Measurements from ENCODE around the gene SAAL1. TPM values are rescaled to one million over a fixed set of nuclear protein-coding genes. Genes with fewer than 3 reads are reported as not detected.
"Not testable (repeated sequence)": the region's sequence is repeated elsewhere in the genome, so short reads cannot be mapped to it uniquely, and the experiment has no call there.

Gene SAAL1
- 10 to 100 TPM in 1 of 4 donors, 1 to 10 TPM in 3; 5.9 to 10.4 (median 9.1) TPM for total RNA-seq
- polyA plus RNA-seq = 8.7 TPM
- long read RNA-seq, donor 1, transcript SAAL1-202 (12 exons, 1,582 nt) = major isoform, 8 of 13 reads
- long read RNA-seq, donor 1, partial matches to known transcripts = 0 of 13 reads
- long read RNA-seq, donor 1, other reads (novel, unspliced or antisense) = 3 of 13 reads
- long read RNA-seq, donor 2, partial matches to known transcripts = 1 of 7 reads
- long read RNA-seq, donor 2, other reads (novel, unspliced or antisense) = 3 of 7 reads
- long read RNA-seq, donor 3, transcript SAAL1-202 (12 exons, 1,582 nt) = major isoform, 12 of 18 reads
- long read RNA-seq, donor 3, partial matches to known transcripts = 1 of 18 reads
- long read RNA-seq, donor 3, other reads (novel, unspliced or antisense) = 4 of 18 reads
- long read RNA-seq, donor 4, partial matches to known transcripts = 0 of 4 reads
- long read RNA-seq, donor 4, other reads (novel, unspliced or antisense) = 0 of 4 reads

GRCh38 chr11:18105802-18106574, at the start of gene SAAL1:
SAAL1 (minus strand) TSS chr11:18106082; CDS start chr11:18106041, 41 bp downstream.
- intact Hi-C loops (cut with DNase I) = loop anchor here in 1 of 4 donors (10.0 kb wide), 1 partner anchor 91 kb away; the partner anchor contains the start of gene SERGEF

GRCh38 chr11:18151581-18151980, 45.7 kb upstream of the SAAL1 start:
- Histone ChIP-seq H3K4me3 (ENCODE audit: low read length) (no peak overlapping the region), H3K9me3 (ENCODE audit: control insufficient read depth, low read length) (no peaks in the 10 kb centered on the region), H3K27me3 (ENCODE audit: control insufficient read depth, insufficient read depth) (no peaks in the 10 kb centered on the region), H3K27ac (ENCODE audit: low read length) (no peak overlapping the region), H3K4me1 (ENCODE audit: control insufficient read depth, insufficient read depth, low read length) (no peaks in the 10 kb centered on the region)
- no peak for ATAC-seq
- DNase-seq = no peak
- WGBS = 79% methylated on average over 3 of the region's 3 CpGs
- intact Hi-C loops (cut with DNase I) = no loop called here

More at GRCh38 chr11:18105802-18106574, at the start of gene SAAL1:
- Histone ChIP-seq H3K27ac (ENCODE audit: low read length) (no peak within 1 kb of the TSS), H3K9me3 (ENCODE audit: control insufficient read depth, low read length) (no peaks in the 10 kb centered on the region), H3K27me3 (ENCODE audit: control insufficient read depth, insufficient read depth) (no peaks in the 10 kb centered on the region), H3K4me1 (ENCODE audit: control insufficient read depth, insufficient read depth, low read length) (peaks cover 3% of the 10 kb centered on the region), H3K4me3 (ENCODE audit: low read length) (peak within 1 kb of the TSS; percentile 85)
- ATAC-seq (peak; percentile 98), DNase-seq (peak; percentile 89 to 95 (median 94))
- WGBS = 4% methylated on average over 48 of the region's 48 CpGs

- Histone ChIP-seq H3K27me3 (ENCODE audit: control insufficient read depth, insufficient read depth) (no peaks in the 10 kb centered on the region), H3K4me1 (ENCODE audit: control insufficient read depth, insufficient read depth, low read length) (no peaks in the 10 kb centered on the region)
These were observed 40.0 kb upstream of the SAAL1 start for GRCh38 chr11:18145837-18146236.

GRCh38 chr11:18145025-18145424, 39.1 kb upstream of the SAAL1 start:
- DNase-seq = no peak
- Histone ChIP-seq H3K9me3 (ENCODE audit: control insufficient read depth, low read length) (peaks cover 1% of the 10 kb centered on the region), H3K4me3 (ENCODE audit: low read length) (no peak overlapping the region), H3K27me3 (ENCODE audit: control insufficient read depth, insufficient read depth) (no peaks in the 10 kb centered on the region), H3K4me1 (ENCODE audit: control insufficient read depth, insufficient read depth, low read length) (no peaks in the 10 kb centered on the region), H3K27ac (ENCODE audit: low read length) (no peak overlapping the region)
- no peak for ATAC-seq
- intact Hi-C loops (cut with DNase I) = no loop called here
- 69% methylated on average over 2 of the region's 2 CpGs for WGBS

More at GRCh38 chr11:18145837-18146236, 40.0 kb upstream of the SAAL1 start:
- H3K4me3 ChIP-seq (ENCODE audit: low read length) = no peak overlapping the region
- ATAC-seq (no peak), DNase-seq (no peak)
- intact Hi-C loops (cut with DNase I) = no loop called here
- H3K9me3 ChIP-seq (ENCODE audit: control insufficient read depth, low read length) = no peaks in the 10 kb centered on the region
- H3K27ac ChIP-seq (ENCODE audit: low read length) = no peak overlapping the region
- 58% methylated on average over 3 of the region's 3 CpGs for WGBS

GRCh38 chr11:18144243-18144642, 38.4 kb upstream of the SAAL1 start:
- Histone ChIP-seq H3K4me1 (ENCODE audit: control insufficient read depth, insufficient read depth, low read length) (no peaks in the 10 kb centered on the region), H3K4me3 (ENCODE audit: low read length) (no peak overlapping the region), H3K27ac (ENCODE audit: low read length) (no peak overlapping the region), H3K9me3 (ENCODE audit: control insufficient read depth, low read length) (peaks cover 1% of the 10 kb centered on the region), H3K27me3 (ENCODE audit: control insufficient read depth, insufficient read depth) (no peaks in the 10 kb centered on the region)
- ATAC-seq (no peak), DNase-seq (no peak)
- intact Hi-C loops (cut with DNase I) = no loop called here
- WGBS = 71% methylated on average over 5 of the region's 5 CpGs

GRCh38 chr11:18140145-18140544, 34.3 kb upstream of the SAAL1 start:
- no peak for DNase-seq
- no peak for ATAC-seq
- no peaks in the 10 kb centered on the region for H3K4me1 ChIP-seq (ENCODE audit: control insufficient read depth, insufficient read depth, low read length)
- H3K4me3 ChIP-seq (ENCODE audit: low read length) = no peak overlapping the region
- WGBS = 93% methylated on average over 2 of the region's 2 CpGs
- H3K9me3 ChIP-seq (ENCODE audit: control insufficient read depth, low read length) = peaks cover 1% of the 10 kb centered on the region
- intact Hi-C loops (cut with DNase I) = no loop called here
- H3K27ac ChIP-seq (ENCODE audit: low read length) = no peak overlapping the region
- H3K27me3 ChIP-seq (ENCODE audit: control insufficient read depth, insufficient read depth) = no peaks in the 10 kb centered on the region

- no peaks in the 10 kb centered on the region for H3K4me1 ChIP-seq (ENCODE audit: control insufficient read depth, insufficient read depth, low read length)
- no peak for DNase-seq
These were observed 31.4 kb upstream of the SAAL1 start for GRCh38 chr11:18137186-18137800.

GRCh38 chr11:18135308-18135707, 29.4 kb upstream of the SAAL1 start:
- WGBS = 41% methylated on average over 2 of the region's 2 CpGs
- DNase-seq (no peak), ATAC-seq (no peak)
- H3K4me1 ChIP-seq (ENCODE audit: control insufficient read depth, insufficient read depth, low read length) = no peaks in the 10 kb centered on the region
- no peak overlapping the region for H3K27ac ChIP-seq (ENCODE audit: low read length)
- H3K4me3 ChIP-seq (ENCODE audit: low read length) = no peak overlapping the region
- intact Hi-C loops (cut with DNase I) = no loop called here
- H3K9me3 ChIP-seq (ENCODE audit: control insufficient read depth, low read length) = no peaks in the 10 kb centered on the region
- no peaks in the 10 kb centered on the region for H3K27me3 ChIP-seq (ENCODE audit: control insufficient read depth, insufficient read depth)

More at GRCh38 chr11:18137186-18137800, 31.4 kb upstream of the SAAL1 start:
- H3K4me3 ChIP-seq (ENCODE audit: low read length) = no peak overlapping the region
- 95% methylated on average over 29 of the region's 29 CpGs for WGBS
- intact Hi-C loops (cut with DNase I) = no loop called here
- no peak overlapping the region for H3K27ac ChIP-seq (ENCODE audit: low read length)
- ATAC-seq = no peak
- H3K27me3 ChIP-seq (ENCODE audit: control insufficient read depth, insufficient read depth) = no peaks in the 10 kb centered on the region
- peaks cover 1% of the 10 kb centered on the region for H3K9me3 ChIP-seq (ENCODE audit: control insufficient read depth, low read length)

- Histone ChIP-seq H3K27me3 (ENCODE audit: control insufficient read depth, insufficient read depth) (no peaks in the 10 kb centered on the region), H3K4me3 (ENCODE audit: low read length) (no peak within 1 kb of the TSS), H3K9me3 (ENCODE audit: control insufficient read depth, low read length) (no peaks in the 10 kb centered on the region), H3K27ac (ENCODE audit: low read length) (no peak within 1 kb of the TSS), H3K4me1 (ENCODE audit: control insufficient read depth, insufficient read depth, low read length) (no peaks in the 10 kb centered on the region)
- intact Hi-C loops (cut with DNase I) = no loop called here
- DNase-seq = no peak
- ATAC-seq = no peak
- WGBS = 50% methylated on average over 3 of the region's 3 CpGs
These were observed 26.5 kb upstream of the SAAL1 start, which contains the start of gene MRGPRX3 for GRCh38 chr11:18132341-18132740. MRGPRX3 (plus strand) TSS chr11:18132571; CDS start chr11:18137203, 4,632 bp downstream.

GRCh38 chr11:18131115-18131514, 25.2 kb upstream of the SAAL1 start:
- ATAC-seq; H3K4me3 ChIP-seq (ENCODE audit: low read length); H3K4me1 ChIP-seq (ENCODE audit: control insufficient read depth, insufficient read depth, low read length); H3K9me3 ChIP-seq (ENCODE audit: control insufficient read depth, low read length); H3K27me3 ChIP-seq (ENCODE audit: control insufficient read depth, insufficient read depth); DNase-seq; H3K27ac ChIP-seq (ENCODE audit: low read length); intact Hi-C loops (cut with DNase I): not testable (repeated sequence)
- 92% methylated on average over 4 of the region's 4 CpGs for WGBS
